ENCODE measurements around the gene LARGE1. TPM values are rescaled to one million over a fixed set of nuclear protein-coding genes. Genes with fewer than 3 reads are reported as not detected.

The LARGE1 gene
- polyA plus RNA-seq, 1 experiment = 8.5 TPM

DNA sequence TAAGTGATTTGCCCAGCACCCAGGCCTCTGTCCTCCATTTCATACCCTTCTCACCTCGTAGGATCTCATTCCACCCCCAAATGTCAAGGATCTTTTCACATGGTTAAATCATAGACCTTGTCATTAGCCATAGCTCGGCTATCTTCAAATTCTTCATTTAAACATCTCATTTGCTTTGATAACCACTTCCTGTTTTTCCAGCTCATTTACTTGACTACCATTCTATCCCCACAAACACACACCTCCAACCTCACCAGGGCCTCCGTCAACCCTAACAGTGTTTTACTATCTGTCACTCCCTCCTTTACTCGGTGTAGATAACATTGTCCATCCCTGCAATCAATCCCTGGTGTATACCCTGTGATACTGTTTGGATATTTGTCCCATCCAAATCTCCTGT, 36.8 kb upstream of the LARGE1 start:
- H3K4me3 ChIP-seq (ENCODE audit: low read depth, low read length) = no peak overlapping the region
- no peak for DNase-seq (ENCODE audit: low read depth)
- TF ChIP-seq, protein P1, sequence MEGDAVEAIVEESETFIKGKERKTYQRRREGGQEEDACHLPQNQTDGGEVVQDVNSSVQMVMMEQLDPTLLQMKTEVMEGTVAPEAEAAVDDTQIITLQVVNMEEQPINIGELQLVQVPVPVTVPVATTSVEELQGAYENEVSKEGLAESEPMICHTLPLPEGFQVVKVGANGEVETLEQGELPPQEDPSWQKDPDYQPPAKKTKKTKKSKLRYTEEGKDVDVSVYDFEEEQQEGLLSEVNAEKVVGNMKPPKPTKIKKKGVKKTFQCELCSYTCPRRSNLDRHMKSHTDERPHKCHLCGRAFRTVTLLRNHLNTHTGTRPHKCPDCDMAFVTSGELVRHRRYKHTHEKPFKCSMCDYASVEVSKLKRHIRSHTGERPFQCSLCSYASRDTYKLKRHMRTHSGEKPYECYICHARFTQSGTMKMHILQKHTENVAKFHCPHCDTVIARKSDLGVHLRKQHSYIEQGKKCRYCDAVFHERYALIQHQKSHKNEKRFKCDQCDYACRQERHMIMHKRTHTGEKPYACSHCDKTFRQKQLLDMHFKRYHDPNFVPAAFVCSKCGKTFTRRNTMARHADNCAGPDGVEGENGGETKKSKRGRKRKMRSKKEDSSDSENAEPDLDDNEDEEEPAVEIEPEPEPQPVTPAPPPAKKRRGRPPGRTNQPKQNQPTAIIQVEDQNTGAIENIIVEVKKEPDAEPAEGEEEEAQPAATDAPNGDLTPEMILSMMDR (IDR thresholded peaks at IDR 0.05; ENCODE audit: insufficient read depth, low read depth, low read length) = no peak
- H3K36me3 ChIP-seq (ENCODE audit: control insufficient read depth, insufficient read depth, low read length) = no peaks in the 10 kb centered on the region
- ChIA-PET CTCF (no interaction called here), POLR2A (no interaction called here)
- no peaks in the 10 kb centered on the region for H3K27me3 ChIP-seq (ENCODE audit: control insufficient read depth, insufficient read depth, low read length)

DNA sequence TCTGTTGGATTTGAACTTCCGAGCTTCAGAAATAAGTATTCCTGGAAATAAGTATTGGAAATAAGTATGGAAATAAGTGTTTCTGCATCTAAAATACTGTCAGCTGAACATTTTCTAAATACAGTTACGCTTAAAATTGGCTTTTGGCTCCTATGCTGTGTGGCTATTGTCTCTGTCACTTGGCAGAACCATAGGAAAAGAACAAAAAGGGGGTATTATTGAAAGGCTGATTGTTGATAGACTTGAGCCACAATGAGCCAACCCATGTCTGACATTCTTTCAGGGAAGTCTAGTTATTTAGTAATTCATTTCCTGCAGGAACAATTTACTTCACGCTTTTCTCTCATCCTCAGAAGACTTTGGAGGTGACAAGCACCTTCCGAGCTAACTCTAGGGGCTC, 32.5 kb upstream of the LARGE1 start:
- no peak for DNase-seq (ENCODE audit: low read depth)
- ChIA-PET CTCF (interaction anchor here (0.7 kb wide), 1 partner anchor 30 kb away, joined by 4 read pairs; no protein-coding TSS in a partner anchor), POLR2A (no interaction called here)
- Histone ChIP-seq H3K36me3 (ENCODE audit: control insufficient read depth, insufficient read depth, low read length) (no peaks in the 10 kb centered on the region), H3K4me3 (ENCODE audit: low read depth, low read length) (no peak overlapping the region), H3K27me3 (ENCODE audit: control insufficient read depth, insufficient read depth, low read length) (no peaks in the 10 kb centered on the region)
- TF ChIP-seq, protein P1 (IDR thresholded peaks at IDR 0.05; ENCODE audit: insufficient read depth, low read depth, low read length) = no peak

DNA sequence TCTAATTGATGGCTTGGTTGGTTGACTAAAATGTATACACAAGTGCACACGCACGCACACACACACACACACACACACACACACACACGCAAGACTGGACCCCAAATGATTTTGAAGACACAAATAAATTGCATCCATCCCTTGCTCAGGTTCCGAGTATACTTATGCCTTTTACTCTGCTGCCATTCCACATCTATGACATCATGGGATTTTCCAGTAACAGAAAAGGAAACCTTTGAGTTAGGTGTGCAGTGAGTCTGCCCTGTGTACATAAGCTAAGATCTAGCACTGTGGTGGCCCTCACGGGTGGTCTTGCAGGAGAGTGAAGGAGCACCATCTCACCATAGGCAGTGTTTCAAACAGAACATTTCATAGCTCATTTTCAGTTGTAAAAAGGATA, 20.5 kb upstream of the LARGE1 start:
- H3K36me3 ChIP-seq (ENCODE audit: control insufficient read depth, insufficient read depth, low read length) = no peaks in the 10 kb centered on the region
- TF ChIP-seq, protein P1 (IDR thresholded peaks at IDR 0.05; ENCODE audit: insufficient read depth, low read depth, low read length) = no peak
- no peak overlapping the region for H3K4me3 ChIP-seq (ENCODE audit: low read depth, low read length)
- POLR2A ChIA-PET = no interaction called here
- DNase-seq (ENCODE audit: low read depth) = no peak
- H3K27me3 ChIP-seq (ENCODE audit: control insufficient read depth, insufficient read depth, low read length) = no peaks in the 10 kb centered on the region
- CTCF ChIA-PET = interaction anchor here (0.9 to 1.8 kb wide), 2 partner anchors 16 to 18 kb away, joined by 3 to 6 read pairs; no protein-coding TSS in a partner anchor

DNA sequence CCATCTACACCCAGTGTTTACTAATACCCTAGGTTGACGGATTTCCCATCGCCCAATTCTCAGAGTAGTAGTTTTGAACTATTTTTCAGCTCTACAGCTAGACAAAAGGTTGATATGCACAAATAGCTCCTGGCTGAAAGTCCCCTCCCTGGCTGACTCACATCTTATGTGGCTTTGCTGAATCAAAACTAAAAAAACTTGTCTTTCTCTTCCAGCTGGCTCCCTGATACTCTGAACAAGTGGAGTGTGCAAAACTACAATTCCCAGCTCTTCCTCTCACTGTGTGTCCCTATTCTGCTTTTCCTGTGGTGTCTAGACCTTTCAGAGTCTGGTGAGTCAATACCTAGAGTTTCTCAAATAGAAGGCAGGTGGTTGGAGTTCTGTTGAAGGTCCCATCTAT, 12.7 kb upstream of the LARGE1 start:
- ChIA-PET POLR2A (no interaction called here), CTCF (interaction anchor here (1.1 to 1.4 kb wide), 2 partner anchors 9 to 10 kb away, joined by 4 to 6 read pairs; no protein-coding TSS in a partner anchor)
- Histone ChIP-seq H3K4me3 (ENCODE audit: low read depth, low read length) (no peak overlapping the region), H3K27me3 (ENCODE audit: control insufficient read depth, insufficient read depth, low read length) (no peaks in the 10 kb centered on the region), H3K36me3 (ENCODE audit: control insufficient read depth, insufficient read depth, low read length) (no peaks in the 10 kb centered on the region)
- DNase-seq (ENCODE audit: low read depth) = no peak
- TF ChIP-seq, protein P1 (IDR thresholded peaks at IDR 0.05; ENCODE audit: insufficient read depth, low read depth, low read length) = no peak

DNA sequence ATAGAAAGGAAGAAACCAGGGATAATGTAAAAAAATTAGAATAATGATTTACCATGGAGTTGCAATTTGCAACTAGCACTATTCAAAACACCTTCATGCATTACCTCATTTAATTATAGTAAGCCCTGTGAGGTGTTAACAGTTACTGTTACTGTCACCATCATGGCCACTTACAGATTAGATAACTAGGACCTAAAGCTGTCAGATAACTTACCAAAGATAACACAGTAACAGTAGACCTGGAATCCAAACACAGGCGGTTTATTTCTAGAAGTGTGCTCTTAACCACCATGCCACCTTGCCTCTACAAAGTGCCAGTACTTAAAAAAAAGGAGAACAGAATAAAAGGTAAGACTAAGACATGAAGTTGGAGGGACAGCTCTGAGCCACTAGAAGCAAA, 11.1 kb upstream of the LARGE1 start:
- TF ChIP-seq, protein P1 (IDR thresholded peaks at IDR 0.05; ENCODE audit: insufficient read depth, low read depth, low read length) = no peak
- no peaks in the 10 kb centered on the region for H3K36me3 ChIP-seq (ENCODE audit: control insufficient read depth, insufficient read depth, low read length)
- POLR2A ChIA-PET = no interaction called here
- no peaks in the 10 kb centered on the region for H3K27me3 ChIP-seq (ENCODE audit: control insufficient read depth, insufficient read depth, low read length)
- DNase-seq (ENCODE audit: low read depth) = no peak
- CTCF ChIA-PET = no interaction called here
- H3K4me3 ChIP-seq (ENCODE audit: low read depth, low read length) = no peak overlapping the region

All from BJ (cell line).